HCT116 (cell line): Measurements from ENCODE around the gene IL26. TPM values are rescaled to one million over a fixed set of nuclear protein-coding genes. Genes with fewer than 3 reads are reported as not detected.

Experiments
- ATAC-seq: fragments of 200-7000 bp; cut with Tn5 transposase; 2 replicates; pipeline ENCODE4 v1.9.1; 2020; ENCODE audit warnings: mild to moderate bottlenecking, moderate library complexity
- BruUV-seq: library from RNA; stranded (reverse); fragments of 400-500 nt; replicated peaks from 2 replicates; lab custom pipeline; 2021; lab: Mats Ljungman, UMichigan
- CTCF ChIA-PET: fragments of 300-600 bp; sonication (Branson Sonifier 250); formaldehyde crosslinking; loops from one replicate; lab custom pipeline; 2021; ENCODE audit warnings: antibody characterized with exemption; lab: Charles Lee
- POLR2A ChIA-PET: fragments of 300-600, 350-600 bp; sonication (Branson Sonifier 250); formaldehyde crosslinking; loops from one replicate; lab custom pipeline; 2021; ENCODE audit warnings: antibody characterized with exemption; lab: Charles Lee
- RAD21 ChIA-PET, 2 experiments: fragments of 300-600 bp; sonication (Branson Sonifier 250); formaldehyde crosslinking; loops; one replicate each; lab custom pipeline; 2023; ENCODE audit warnings: low total read pairs in 2 of 2; ENCODE audit not compliant: uncharacterized antibody in 2 of 2, unreplicated experiment in 2 of 2, low non-redundant PET in 1 of 2; lab: Charles Lee
- DNase-seq: peaks from one replicate; pipeline ENCODE4 v3.0.0-alpha.2; 2010; ENCODE audit warnings: low read depth, low spot score
- H2AFZ ChIP-seq: fragments of 200-600 bp; shearing (Covaris generic), sonication (generic); 2 replicates; pipeline ENCODE4 v1.6.1; 2017; ENCODE audit warnings: low read depth, mixed run types, mixed read lengths, antibody characterized with exemption, low read length; ENCODE audit not compliant: poor library complexity, severe bottlenecking
- H3K27ac ChIP-seq: 2 replicates; pipeline ENCODE4 v1.5.1; 2012; ENCODE audit warnings: low read depth, low read length
- H3K27me3 ChIP-seq: fragments of 200-600 bp; sonication (generic); 2 replicates; pipeline ENCODE4 v1.6.1; 2016; ENCODE audit warnings: mixed run types, low read length, mixed read lengths; ENCODE audit not compliant: insufficient read depth
- H3K36me3 ChIP-seq, 2 experiments: fragments of 200-500 bp in 1 of 2; fragments of 200-600 bp in 1 of 2; sonication (Bioruptor generic) in 1 of 2; sonication (generic) in 1 of 2; 2 replicates each; pipeline versions ENCODE4 v1.5.1 to v1.6.1; 2014 to 2016; ENCODE audit warnings: low read length in 2 of 2, inconsistent platforms in 1 of 2, mixed read lengths in 1 of 2, mixed run types in 1 of 2; ENCODE audit not compliant: insufficient read depth in 2 of 2, control insufficient read depth in 1 of 2
- H3K4me1 ChIP-seq, 2 experiments: fragments of 200-600 bp in 1 of 2; sonication (generic) in 1 of 2; 2 replicates each; pipeline versions ENCODE4 v1.5.1 to v1.6.1; 2012 to 2017; ENCODE audit warnings: low read length in 2 of 2, inconsistent platforms in 1 of 2, mild to moderate bottlenecking in 1 of 2, mixed read lengths in 1 of 2, mixed run types in 1 of 2, moderate library complexity in 1 of 2; ENCODE audit not compliant: insufficient read depth in 2 of 2, control insufficient read depth in 1 of 2
- H3K4me2 ChIP-seq: fragments of 200-600 bp; sonication (generic); 2 replicates; pipeline ENCODE4 v1.6.1; 2017; ENCODE audit warnings: mixed run types, low read length, mixed read lengths
- H3K4me3 ChIP-seq, 2 experiments: fragments of 200-600 bp in 1 of 2; sonication (generic) in 1 of 2; replicated peaks in 1 of 2; 2 replicates each; pipeline ENCODE4 v1.5.1; 2011 to 2016; ENCODE audit warnings: low read length in 2 of 2, control low read depth in 1 of 2, low read depth in 1 of 2, mild to moderate bottlenecking in 1 of 2, mixed read lengths in 1 of 2, mixed run types in 1 of 2
- H3K79me2 ChIP-seq: fragments of 200-600 bp; sonication (generic); 2 replicates; pipeline ENCODE4 v1.6.1; 2017; ENCODE audit warnings: mild to moderate bottlenecking, mixed run types, low read length, moderate library complexity, mixed read lengths; ENCODE audit not compliant: insufficient read depth
- H3K9ac ChIP-seq: fragments of 200-600 bp; sonication (generic); 2 replicates; pipeline ENCODE4 v1.6.1; 2016; ENCODE audit warnings: low read length, mixed read lengths
- H3K9me2 ChIP-seq: fragments of 200-600 bp; sonication (generic), shearing (Covaris generic); 2 replicates; pipeline ENCODE4 v1.6.1; 2017; ENCODE audit warnings: mixed run types, mild to moderate bottlenecking, moderate library complexity; ENCODE audit not compliant: insufficient read depth
- H3K9me3 ChIP-seq, 2 experiments: fragments of 200-500 bp in 1 of 2; fragments of 200-600 bp in 1 of 2; sonication (Bioruptor generic) in 1 of 2; sonication (generic) in 1 of 2; 2 replicates each; pipeline ENCODE4 v1.6.1; 2014 to 2017; ENCODE audit warnings: low read length in 2 of 2, mixed read lengths in 2 of 2, inconsistent platforms in 1 of 2, low read depth in 1 of 2, mild to moderate bottlenecking in 1 of 2, mixed run types in 1 of 2, moderate library complexity in 1 of 2; ENCODE audit not compliant: control insufficient read depth in 1 of 2, insufficient read depth in 1 of 2
- H4K20me1 ChIP-seq: fragments of 200-600 bp; sonication (generic), shearing (Covaris generic); 2 replicates; pipeline ENCODE4 v1.6.1; 2017; ENCODE audit warnings: mixed run types, mild to moderate bottlenecking, moderate library complexity; ENCODE audit not compliant: insufficient read depth
- CEBPB ChIP-seq: IDR thresholded peaks from 2 replicates; pipeline ENCODE4 v1.6.1; 2012; ENCODE audit warnings: low read depth
- ELF1 ChIP-seq: IDR thresholded peaks from 2 replicates; pipeline ENCODE4 v1.6.1; 2012; ENCODE audit warnings: low read depth, borderline replicate concordance
- EZH2 ChIP-seq: fragments of 200-600 bp; sonication (generic); IDR thresholded peaks from 2 replicates; pipeline ENCODE4 v1.6.1; 2017; ENCODE audit warnings: antibody characterized with exemption, mixed run types
- EZH2phosphoT487 ChIP-seq: fragments of 200-600 bp; IDR thresholded peaks from 2 replicates; pipeline ENCODE4 v1.6.1; 2018; ENCODE audit warnings: antibody characterized with exemption, borderline replicate concordance
- FOSL1 ChIP-seq: IDR thresholded peaks from 2 replicates; pipeline ENCODE4 v1.6.1; 2012; ENCODE audit warnings: low read depth
- JUND ChIP-seq: IDR thresholded peaks from 2 replicates; pipeline ENCODE4 v1.6.1; 2012
- POLR2A ChIP-seq: IDR thresholded peaks from 2 replicates; pipeline ENCODE4 v1.7.0; 2011; ENCODE audit warnings: borderline replicate concordance; ENCODE audit not compliant: insufficient read depth, insufficient read length; ENCODE audit errors: extremely low read depth
- POLR2AphosphoS5 ChIP-seq: IDR thresholded peaks from 2 replicates; pipeline ENCODE4 v1.6.1; 2011; ENCODE audit warnings: mild to moderate bottlenecking, low read depth, low read length, moderate library complexity
- RAD21 ChIP-seq: IDR thresholded peaks from 2 replicates; pipeline ENCODE4 v1.6.1; 2012; ENCODE audit warnings: low read depth, mild to moderate bottlenecking
- SIN3A ChIP-seq: IDR thresholded peaks from 2 replicates; pipeline ENCODE4 v1.6.1; 2012; ENCODE audit warnings: low read depth
- SP1 ChIP-seq: IDR thresholded peaks from 2 replicates; pipeline ENCODE4 v1.6.1; 2012; ENCODE audit warnings: low read depth
- SRF ChIP-seq: IDR thresholded peaks from 2 replicates; pipeline ENCODE4 v1.6.1; 2012; ENCODE audit warnings: low read depth
- ZFX ChIP-seq: fragments of 450-650 bp; IDR thresholded peaks from 2 replicates; pipeline ENCODE4 v1.6.1; 2017
- ZNF274 ChIP-seq: fragments of 200-500 bp; sonication (Bioruptor generic); IDR thresholded peaks from 2 replicates; pipeline ENCODE4 v1.6.1; 2014; ENCODE audit warnings: mild to moderate bottlenecking, low read depth, low read length, inconsistent platforms
- intact Hi-C: fragments of 100-400 bp; cut with micrococcal nuclease; formaldehyde crosslinking; loops from 2 replicates; pipeline ENCODE4 v1.10.0; 2022
- total RNA-seq: library from RNA; stranded (reverse); gene quantifications from one replicate; pipeline ENCODE4 v1.2.1, GENCODE V29; 2021; ENCODE audit not compliant: unreplicated experiment
- TF ChIP-seq, protein P1 (sequence below): IDR thresholded peaks from 2 replicates; pipeline ENCODE4 v1.6.1; 2011; ENCODE audit warnings: mild to moderate bottlenecking, low read length, moderate library complexity; ENCODE audit not compliant: insufficient replicate concordance; ENCODE audit errors: extremely low read depth
- TF ChIP-seq, protein P2 (sequence below): IDR thresholded peaks from 2 replicates; pipeline ENCODE4 v1.6.1; 2012
- TF ChIP-seq, protein P3 (sequence below): IDR thresholded peaks from 2 replicates; pipeline ENCODE4 v1.6.1; 2012
- TF ChIP-seq, protein P4 (sequence below): IDR thresholded peaks from 2 replicates; pipeline ENCODE4 v1.6.1; 2012; ENCODE audit warnings: low read depth

The IL26 gene
- total RNA-seq, 1 experiment from 2014 or later = not detected

DNA sequence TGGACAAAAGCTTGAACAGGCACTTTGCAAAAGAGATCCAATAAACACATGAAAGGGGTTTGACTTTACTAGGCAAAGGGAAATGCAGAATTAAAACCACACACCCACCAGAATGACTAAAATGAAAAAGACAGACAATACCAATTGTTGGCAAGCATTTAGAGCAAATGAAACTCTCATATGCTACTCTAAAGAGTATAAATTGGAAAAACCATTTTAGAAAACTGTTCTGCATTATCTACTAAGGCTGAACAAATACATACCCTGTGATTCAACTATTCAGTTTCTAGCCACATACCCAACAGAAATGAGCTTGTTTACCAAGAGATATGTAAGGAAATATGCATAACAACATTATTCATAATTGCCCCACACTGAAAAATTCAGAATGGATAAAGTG lies 36.3 kb upstream of the IL26 start:
- ATAC-seq = no peak
- no TSS peak for BruUV-seq
- no peaks in the 10 kb centered on the region for H3K36me3 ChIP-seq
- no peak overlapping the region for H3K9ac ChIP-seq
- CTCF ChIA-PET = no interaction called here
- no peak for DNase-seq
- no peak for TF ChIP-seq EZH2phosphoT487
- no peak for TF ChIP-seq FOSL1
- TF ChIP-seq ELF1 = no peak
- TF ChIP-seq POLR2AphosphoS5 = no peak
- TF ChIP-seq, protein P1, sequence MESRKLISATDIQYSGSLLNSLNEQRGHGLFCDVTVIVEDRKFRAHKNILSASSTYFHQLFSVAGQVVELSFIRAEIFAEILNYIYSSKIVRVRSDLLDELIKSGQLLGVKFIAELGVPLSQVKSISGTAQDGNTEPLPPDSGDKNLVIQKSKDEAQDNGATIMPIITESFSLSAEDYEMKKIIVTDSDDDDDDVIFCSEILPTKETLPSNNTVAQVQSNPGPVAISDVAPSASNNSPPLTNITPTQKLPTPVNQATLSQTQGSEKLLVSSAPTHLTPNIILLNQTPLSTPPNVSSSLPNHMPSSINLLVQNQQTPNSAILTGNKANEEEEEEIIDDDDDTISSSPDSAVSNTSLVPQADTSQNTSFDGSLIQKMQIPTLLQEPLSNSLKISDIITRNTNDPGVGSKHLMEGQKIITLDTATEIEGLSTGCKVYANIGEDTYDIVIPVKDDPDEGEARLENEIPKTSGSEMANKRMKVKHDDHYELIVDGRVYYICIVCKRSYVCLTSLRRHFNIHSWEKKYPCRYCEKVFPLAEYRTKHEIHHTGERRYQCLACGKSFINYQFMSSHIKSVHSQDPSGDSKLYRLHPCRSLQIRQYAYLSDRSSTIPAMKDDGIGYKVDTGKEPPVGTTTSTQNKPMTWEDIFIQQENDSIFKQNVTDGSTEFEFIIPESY = no peak
- TF ChIP-seq ZFX = no peak
- no peak for TF ChIP-seq POLR2A
- no peak for TF ChIP-seq RAD21
- no peak for TF ChIP-seq CEBPB
- TF ChIP-seq JUND = no peak
- TF ChIP-seq, protein P2, sequence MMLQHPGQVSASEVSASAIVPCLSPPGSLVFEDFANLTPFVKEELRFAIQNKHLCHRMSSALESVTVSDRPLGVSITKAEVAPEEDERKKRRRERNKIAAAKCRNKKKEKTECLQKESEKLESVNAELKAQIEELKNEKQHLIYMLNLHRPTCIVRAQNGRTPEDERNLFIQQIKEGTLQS = no peak
- TF ChIP-seq, protein P3, sequence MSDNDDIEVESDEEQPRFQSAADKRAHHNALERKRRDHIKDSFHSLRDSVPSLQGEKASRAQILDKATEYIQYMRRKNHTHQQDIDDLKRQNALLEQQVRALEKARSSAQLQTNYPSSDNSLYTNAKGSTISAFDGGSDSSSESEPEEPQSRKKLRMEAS = no peak
- no peak for TF ChIP-seq ZNF274
- TF ChIP-seq SRF = no peak
- TF ChIP-seq, protein P4, sequence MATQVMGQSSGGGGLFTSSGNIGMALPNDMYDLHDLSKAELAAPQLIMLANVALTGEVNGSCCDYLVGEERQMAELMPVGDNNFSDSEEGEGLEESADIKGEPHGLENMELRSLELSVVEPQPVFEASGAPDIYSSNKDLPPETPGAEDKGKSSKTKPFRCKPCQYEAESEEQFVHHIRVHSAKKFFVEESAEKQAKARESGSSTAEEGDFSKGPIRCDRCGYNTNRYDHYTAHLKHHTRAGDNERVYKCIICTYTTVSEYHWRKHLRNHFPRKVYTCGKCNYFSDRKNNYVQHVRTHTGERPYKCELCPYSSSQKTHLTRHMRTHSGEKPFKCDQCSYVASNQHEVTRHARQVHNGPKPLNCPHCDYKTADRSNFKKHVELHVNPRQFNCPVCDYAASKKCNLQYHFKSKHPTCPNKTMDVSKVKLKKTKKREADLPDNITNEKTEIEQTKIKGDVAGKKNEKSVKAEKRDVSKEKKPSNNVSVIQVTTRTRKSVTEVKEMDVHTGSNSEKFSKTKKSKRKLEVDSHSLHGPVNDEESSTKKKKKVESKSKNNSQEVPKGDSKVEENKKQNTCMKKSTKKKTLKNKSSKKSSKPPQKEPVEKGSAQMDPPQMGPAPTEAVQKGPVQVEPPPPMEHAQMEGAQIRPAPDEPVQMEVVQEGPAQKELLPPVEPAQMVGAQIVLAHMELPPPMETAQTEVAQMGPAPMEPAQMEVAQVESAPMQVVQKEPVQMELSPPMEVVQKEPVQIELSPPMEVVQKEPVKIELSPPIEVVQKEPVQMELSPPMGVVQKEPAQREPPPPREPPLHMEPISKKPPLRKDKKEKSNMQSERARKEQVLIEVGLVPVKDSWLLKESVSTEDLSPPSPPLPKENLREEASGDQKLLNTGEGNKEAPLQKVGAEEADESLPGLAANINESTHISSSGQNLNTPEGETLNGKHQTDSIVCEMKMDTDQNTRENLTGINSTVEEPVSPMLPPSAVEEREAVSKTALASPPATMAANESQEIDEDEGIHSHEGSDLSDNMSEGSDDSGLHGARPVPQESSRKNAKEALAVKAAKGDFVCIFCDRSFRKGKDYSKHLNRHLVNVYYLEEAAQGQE = no peak
- TF ChIP-seq EZH2 = no peak
- TF ChIP-seq SP1 = no peak
- TF ChIP-seq SIN3A = no peak
- POLR2A ChIA-PET = no interaction called here
- H3K9me2 ChIP-seq = no peaks in the 10 kb centered on the region
- intact Hi-C loops = no loop called here
- no peak overlapping the region for H3K27ac ChIP-seq
- H3K27me3 ChIP-seq = no peaks in the 10 kb centered on the region
- RAD21 ChIA-PET = no interaction called here
- H4K20me1 ChIP-seq = no peaks in the 10 kb centered on the region
- H3K4me2 ChIP-seq = no peak overlapping the region
- H2AFZ ChIP-seq = no peak overlapping the region
- H3K79me2 ChIP-seq = no peaks in the 10 kb centered on the region
- no peaks in the 10 kb centered on the region for H3K9me3 ChIP-seq
- peaks cover 0 to 5% of the 10 kb centered on the region in 2 experiments; a peak in 1 of 4 replicates for H3K4me1 ChIP-seq
- H3K4me3 ChIP-seq = no peak overlapping the region
